Prostate gland (tissue), 2 donors: ENCODE measurements around the gene CAB39L.

Experiments
- CTCF ChIP-seq, 4 experiments: fragments of 200-600 bp in 2 of 4; fragments of 450-650 bp in 2 of 4; sonication (generic) in 2 of 4; IDR thresholded peaks; 1 replicate in 3 of 4; 2 replicates in 1 of 4; pipeline ENCODE4 v1.5.1; 2016 to 2019; ENCODE audit warnings: antibody characterized with exemption in 4 of 4, mild to moderate bottlenecking in 2 of 4, moderate library complexity in 2 of 4
- POLR2A ChIP-seq: fragments of 450-650 bp; IDR thresholded peaks from one replicate; pipeline ENCODE4 v1.6.1; 2016; ENCODE audit warnings: antibody characterized with exemption, mild to moderate bottlenecking
- POLR2AphosphoS5 ChIP-seq: sonication (generic); formaldehyde crosslinking; IDR thresholded peaks from one replicate; pipeline ENCODE4 v1.6.1; 2017; ENCODE audit warnings: antibody characterized with exemption

GRCh38 chr13:49366841-49367240 lies 77.0 kb downstream of the CAB39L start:
- TF ChIP-seq CTCF (IDR thresholded peaks at IDR 0.05) = no peak
- no peak for TF ChIP-seq POLR2A
- TF ChIP-seq POLR2AphosphoS5 = no peak
